SK-N-SH (cell line): ENCODE data around the gene G6PC1. TPM values are rescaled to one million over a fixed set of nuclear protein-coding genes. Genes with fewer than 3 reads are reported as not detected.

ENCODE experiments used
- CTCF ChIA-PET: fragments of 300-600, 350-600 bp; formaldehyde crosslinking; extraction: SDS; loops from one replicate; lab custom pipeline; 2021; lab: Yijun Ruan, JAX
- POLR2A ChIA-PET: fragments of 350-600 bp; sonication (Branson Sonifier 250); formaldehyde crosslinking; extraction: SDS; loops from one replicate; lab custom pipeline; 2020; ENCODE audit warnings: antibody characterized with exemption, inconsistent platforms; lab: Yijun Ruan, JAX
- DNase-seq: peaks from one replicate; pipeline ENCODE4 v3.0.0; 2012
- H2AFZ ChIP-seq: fragments of 200-600 bp; sonication (generic); 2 replicates; pipeline ENCODE4 v1.8.1; 2016; ENCODE audit warnings: antibody characterized with exemption, mild to moderate bottlenecking, low read depth
- H3F3A ChIP-seq: fragments of 200-600 bp; sonication (generic); replicated peaks from 2 replicates; pipeline ENCODE3; 2016; ENCODE audit warnings: antibody characterized with exemption, mild to moderate bottlenecking; ENCODE audit not compliant: insufficient read depth
- H3K27ac ChIP-seq, 2 experiments: fragments of 200-500 bp in 1 of 2; fragments of 200-600 bp in 1 of 2; sonication (Bioruptor generic) in 1 of 2; sonication (generic), shearing (Covaris generic) in 1 of 2; 2 replicates each; pipeline versions ENCODE4 v1.5.1 to v1.6.1; 2014 to 2016; ENCODE audit warnings: low read depth in 2 of 2, inconsistent platforms in 1 of 2, low read length in 1 of 2, mild to moderate bottlenecking in 1 of 2, mixed read lengths in 1 of 2
- H3K27me3 ChIP-seq: fragments of 200-600 bp; sonication (generic), shearing (Covaris generic); 2 replicates; pipeline ENCODE4 v1.6.1; 2016; ENCODE audit warnings: mixed run types; ENCODE audit not compliant: insufficient read depth
- H3K36me3 ChIP-seq, 2 experiments: fragments of 200-500 bp in 1 of 2; fragments of 200-600 bp in 1 of 2; sonication (Bioruptor generic) in 1 of 2; sonication (generic) in 1 of 2; replicated peaks in 1 of 2; 2 replicates each; pipeline versions ENCODE3 to v1.5.1; 2014 to 2016; ENCODE audit warnings: low read length in 1 of 2, mild to moderate bottlenecking in 1 of 2; ENCODE audit not compliant: insufficient read depth in 2 of 2, control insufficient read depth in 1 of 2
- H3K4me1 ChIP-seq, 2 experiments: fragments of 200-500 bp in 1 of 2; fragments of 200-600 bp in 1 of 2; sonication (Bioruptor generic) in 1 of 2; sonication (generic), shearing (Covaris generic) in 1 of 2; 2 replicates each; pipeline versions ENCODE4 v1.5.1 to v1.6.1; 2014 to 2016; ENCODE audit warnings: low read depth in 1 of 2, low read length in 1 of 2, mixed run types in 1 of 2; ENCODE audit not compliant: insufficient read depth in 2 of 2, control insufficient read depth in 1 of 2
- H3K4me2 ChIP-seq: fragments of 200-600 bp; sonication (generic), shearing (Covaris generic); 2 replicates; pipeline ENCODE4 v1.6.1; 2017; ENCODE audit warnings: mixed run types
- H3K4me3 ChIP-seq, 2 experiments: fragments of 200-500 bp in 1 of 2; fragments of 200-600 bp in 1 of 2; sonication (Bioruptor generic) in 1 of 2; sonication (generic), shearing (Covaris generic) in 1 of 2; 2 replicates each; pipeline versions ENCODE4 v1.5.1 to v1.8.1; 2014 to 2016; ENCODE audit warnings: low read depth in 2 of 2, inconsistent platforms in 1 of 2, low read length in 1 of 2, mild to moderate bottlenecking in 1 of 2, mixed read lengths in 1 of 2, moderate library complexity in 1 of 2
- H3K79me2 ChIP-seq: fragments of 200-600 bp; sonication (generic); 2 replicates; pipeline ENCODE4 v1.8.1; 2017; ENCODE audit warnings: mild to moderate bottlenecking; ENCODE audit not compliant: insufficient read depth
- H3K9ac ChIP-seq: fragments of 200-600 bp; sonication (generic); 2 replicates; pipeline ENCODE4 v1.6.1; 2017; ENCODE audit warnings: mixed run types
- H3K9me2 ChIP-seq: fragments of 200-600 bp; sonication (generic); 2 replicates; pipeline ENCODE4 v1.6.1; 2017; ENCODE audit warnings: mixed run types
- H3K9me3 ChIP-seq: fragments of 200-600 bp; sonication (generic); 2 replicates; pipeline ENCODE4 v1.6.1; 2017; ENCODE audit warnings: mixed run types, mild to moderate bottlenecking, moderate library complexity
- H4K20me1 ChIP-seq: fragments of 200-600 bp; sonication (generic); 2 replicates; pipeline ENCODE4 v1.6.1; 2017; ENCODE audit warnings: mild to moderate bottlenecking, mixed run types; ENCODE audit not compliant: insufficient read depth
- ELF1 ChIP-seq: IDR thresholded peaks from 2 replicates; pipeline ENCODE4 v1.4.0; 2012
- EP300 ChIP-seq, 2 experiments: IDR thresholded peaks; 2 replicates each; pipeline versions ENCODE4 v1.4.0 to v1.6.1; 2012; ENCODE audit warnings: borderline replicate concordance in 1 of 2, low read depth in 1 of 2, low read length in 1 of 2
- MEF2A ChIP-seq: IDR thresholded peaks from 2 replicates; pipeline ENCODE4 v1.4.0; 2012; ENCODE audit warnings: low read depth, borderline replicate concordance
- POLR2AphosphoS5 ChIP-seq: IDR thresholded peaks from 2 replicates; pipeline ENCODE4 v1.6.1; 2012; ENCODE audit warnings: low read depth, low read length
- REST ChIP-seq: IDR thresholded peaks from 2 replicates; pipeline ENCODE4 v1.6.1; 2012; ENCODE audit warnings: mild to moderate bottlenecking, low read depth, low read length, moderate library complexity
- RFX5 ChIP-seq: IDR thresholded peaks from 2 replicates; pipeline ENCODE4 v1.6.1; 2012; ENCODE audit warnings: mild to moderate bottlenecking, improper control_type of control experiment, low read length
- TEAD4 ChIP-seq: IDR thresholded peaks from 2 replicates; pipeline ENCODE4 v1.4.0; 2012; ENCODE audit warnings: mild to moderate bottlenecking, borderline replicate concordance; ENCODE audit not compliant: insufficient read depth
- WGBS: methylation state at CpG from one replicate; pipeline ENCODE4 v1.1.6; 2017; ENCODE audit warnings: low lambda C conversion rate; 5-methylcytosine and 5-hydroxymethylcytosine counted together
- polyA plus RNA-seq, 3 experiments: library from polyadenylated mRNA; depleted of rRNA; stranded (reverse); fragments of >200 nt; gene quantifications; 2 replicates each; pipeline ENCODE4 v1.2.3, GENCODE V29; 2012
- TF ChIP-seq, protein P1 (sequence below): fragments of 200-600 bp; sonication (generic); IDR thresholded peaks from 2 replicates; pipeline ENCODE4 v1.6.1; 2017; ENCODE audit warnings: antibody characterized with exemption, mild to moderate bottlenecking, moderate library complexity
- TF ChIP-seq, protein P2 (sequence below): fragments of 150-350 bp; IDR thresholded peaks from 2 replicates; pipeline ENCODE4 v1.6.1; 2017; ENCODE audit warnings: antibody characterized with exemption, low read length, low read depth, borderline replicate concordance

The G6PC1 gene
- polyA plus RNA-seq, 1 of the 3 experiments (the other 2 are of a cell fraction), result not detected

GRCh38 chr17:42871647-42872046, 29.0 kb upstream of the G6PC1 start:
- peaks cover 6% of the 10 kb centered on the region for H3K9me3 ChIP-seq
- H3K79me2 ChIP-seq, result no peaks in the 10 kb centered on the region
- H3K27ac ChIP-seq, result no peak overlapping the region
- no peaks in the 10 kb centered on the region for H3K4me1 ChIP-seq
- CTCF ChIA-PET, result no interaction called here
- no peak overlapping the region for H3K9ac ChIP-seq
- H2AFZ ChIP-seq, result no peak overlapping the region
- H3K9me2 ChIP-seq, result no peaks in the 10 kb centered on the region
- TF ChIP-seq, protein P1, sequence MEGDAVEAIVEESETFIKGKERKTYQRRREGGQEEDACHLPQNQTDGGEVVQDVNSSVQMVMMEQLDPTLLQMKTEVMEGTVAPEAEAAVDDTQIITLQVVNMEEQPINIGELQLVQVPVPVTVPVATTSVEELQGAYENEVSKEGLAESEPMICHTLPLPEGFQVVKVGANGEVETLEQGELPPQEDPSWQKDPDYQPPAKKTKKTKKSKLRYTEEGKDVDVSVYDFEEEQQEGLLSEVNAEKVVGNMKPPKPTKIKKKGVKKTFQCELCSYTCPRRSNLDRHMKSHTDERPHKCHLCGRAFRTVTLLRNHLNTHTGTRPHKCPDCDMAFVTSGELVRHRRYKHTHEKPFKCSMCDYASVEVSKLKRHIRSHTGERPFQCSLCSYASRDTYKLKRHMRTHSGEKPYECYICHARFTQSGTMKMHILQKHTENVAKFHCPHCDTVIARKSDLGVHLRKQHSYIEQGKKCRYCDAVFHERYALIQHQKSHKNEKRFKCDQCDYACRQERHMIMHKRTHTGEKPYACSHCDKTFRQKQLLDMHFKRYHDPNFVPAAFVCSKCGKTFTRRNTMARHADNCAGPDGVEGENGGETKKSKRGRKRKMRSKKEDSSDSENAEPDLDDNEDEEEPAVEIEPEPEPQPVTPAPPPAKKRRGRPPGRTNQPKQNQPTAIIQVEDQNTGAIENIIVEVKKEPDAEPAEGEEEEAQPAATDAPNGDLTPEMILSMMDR, result no peak
- TF ChIP-seq MEF2A, result no peak
- TF ChIP-seq POLR2AphosphoS5, result no peak
- TF ChIP-seq REST, result no peak
- TF ChIP-seq ELF1, result no peak
- peaks cover 34% of the 10 kb centered on the region for H3K27me3 ChIP-seq
- no peak overlapping the region for H3K4me3 ChIP-seq
- H3K36me3 ChIP-seq, result no peaks in the 10 kb centered on the region
- POLR2A ChIA-PET, result no interaction called here
- 36% methylated on average over 4 of the region's 4 CpGs for WGBS
- no peak for DNase-seq
- no peaks in the 10 kb centered on the region for H3F3A ChIP-seq
- no peaks in the 10 kb centered on the region for H4K20me1 ChIP-seq
- no peak overlapping the region for H3K4me2 ChIP-seq

DNA sequence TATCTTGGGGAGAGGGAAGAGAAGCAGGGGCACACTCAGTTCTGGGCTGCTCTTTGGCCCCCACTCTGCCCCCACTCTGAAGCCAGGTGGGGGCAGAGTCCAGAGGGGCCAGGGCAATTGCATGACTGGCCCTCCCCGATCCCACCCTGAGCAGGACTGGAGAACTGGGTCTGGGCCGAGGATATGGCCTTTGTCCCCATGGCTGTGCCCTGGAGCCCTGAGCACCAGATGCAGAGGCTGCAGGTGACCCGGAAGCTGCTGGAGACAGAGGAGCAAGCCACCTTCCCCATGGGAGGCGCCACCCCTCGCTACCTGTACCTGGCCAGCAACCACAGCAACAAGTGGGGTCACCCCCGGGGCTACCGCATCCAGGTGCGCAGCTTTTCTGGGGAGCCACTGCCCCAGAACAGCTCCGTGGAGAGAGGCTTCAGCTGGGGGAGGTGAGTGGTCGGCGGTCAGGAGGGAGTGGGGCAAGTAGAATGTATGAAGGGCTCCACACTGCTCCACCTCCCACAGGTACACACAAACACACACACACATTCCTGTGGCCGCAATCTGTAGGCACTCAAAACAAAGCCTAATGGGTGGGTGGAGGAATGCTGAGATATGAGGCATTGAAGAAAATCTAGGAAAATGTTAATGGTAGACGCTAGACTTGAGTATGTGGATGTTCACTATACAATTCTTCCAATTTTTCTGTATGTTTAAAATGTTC, 28.2 kb upstream of the G6PC1 start:
- Histone ChIP-seq H3K9me2 (no peaks in the 10 kb centered on the region), H3K4me2 (no peak overlapping the region), H3K36me3 (no peaks in the 10 kb centered on the region), H3K27me3 (peaks cover 36% of the 10 kb centered on the region), H3K27ac (no peak overlapping the region), H3K9ac (no peak overlapping the region), H4K20me1 (no peaks in the 10 kb centered on the region), H2AFZ (no peak overlapping the region), H3F3A (no peaks in the 10 kb centered on the region), H3K79me2 (no peaks in the 10 kb centered on the region), H3K9me3 (peaks cover 6% of the 10 kb centered on the region), H3K4me3 (no peak overlapping the region), H3K4me1 (no peaks in the 10 kb centered on the region)
- 50% methylated on average over 10 of the region's 13 CpGs for WGBS
- CTCF ChIA-PET, result no interaction called here
- DNase-seq, result no peak
- no peak for TF ChIP-seq ELF1
- no peak for TF ChIP-seq RFX5
- no peak for TF ChIP-seq TEAD4
- no peak for TF ChIP-seq REST
- no peak for TF ChIP-seq EP300 (IDR thresholded peaks at IDR 0.05; ENCODE audit: borderline replicate concordance in 1 of 2, low read depth in 1 of 2, low read length in 1 of 2)
- TF ChIP-seq, protein P2, sequence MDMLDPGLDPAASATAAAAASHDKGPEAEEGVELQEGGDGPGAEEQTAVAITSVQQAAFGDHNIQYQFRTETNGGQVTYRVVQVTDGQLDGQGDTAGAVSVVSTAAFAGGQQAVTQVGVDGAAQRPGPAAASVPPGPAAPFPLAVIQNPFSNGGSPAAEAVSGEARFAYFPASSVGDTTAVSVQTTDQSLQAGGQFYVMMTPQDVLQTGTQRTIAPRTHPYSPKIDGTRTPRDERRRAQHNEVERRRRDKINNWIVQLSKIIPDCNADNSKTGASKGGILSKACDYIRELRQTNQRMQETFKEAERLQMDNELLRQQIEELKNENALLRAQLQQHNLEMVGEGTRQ, result no peak
- POLR2A ChIA-PET, result no interaction called here
